A549 (cell line): ENCODE data around the gene TRIM47.

Experiments
- CBX2 ChIP-seq: fragments of 200-600 bp; sonication (generic); IDR thresholded peaks from 2 replicates; pipeline ENCODE4 v1.6.1; 2016; ENCODE audit warnings: low read depth, mild to moderate bottlenecking, borderline replicate concordance
- CEBPB ChIP-seq, 2 experiments: fragments of >200 bp in 1 of 2; sonication (Bioruptor Twin) in 1 of 2; formaldehyde crosslinking in 1 of 2; IDR thresholded peaks; 2 replicates each; pipeline ENCODE4 v1.6.1; 2012 to 2016
- E2F6 ChIP-seq: IDR thresholded peaks from 2 replicates; pipeline ENCODE4 v1.6.1; 2012; ENCODE audit warnings: low read depth, borderline replicate concordance
- FOSL2 ChIP-seq, 2 experiments: fragments of 450-650 bp in 1 of 2; fragments of >200 bp in 1 of 2; sonication (Bioruptor Twin) in 1 of 2; formaldehyde crosslinking; IDR thresholded peaks; 2 replicates each; pipeline versions ENCODE4 v1.5.0 to v1.6.1; 2016 to 2020; ENCODE audit warnings: mild to moderate bottlenecking in 1 of 2, moderate library complexity in 1 of 2
- MAX ChIP-seq: IDR thresholded peaks from 2 replicates; pipeline ENCODE4 v1.6.1; 2012
- MYC ChIP-seq: IDR thresholded peaks from 2 replicates; pipeline ENCODE4 v1.6.1; 2012; ENCODE audit warnings: mild to moderate bottlenecking, inconsistent platforms, low read length, improper control_type of control experiment, borderline replicate concordance
- PHF8 ChIP-seq: fragments of 200-600 bp; sonication (generic); IDR thresholded peaks from 2 replicates; pipeline ENCODE4 v1.6.1; 2016; ENCODE audit warnings: low read depth, mild to moderate bottlenecking, antibody characterized with exemption, moderate library complexity, borderline replicate concordance
- POLR2A ChIP-seq: IDR thresholded peaks from 2 replicates; pipeline ENCODE4 v1.6.1; 2012; ENCODE audit warnings: mild to moderate bottlenecking, low read length
- TF ChIP-seq, protein P1 (sequence below): fragments of >200 bp; sonication (Bioruptor Twin); formaldehyde crosslinking; IDR thresholded peaks from 3 replicates; pipeline ENCODE4 v1.5.1; 2016

- TF ChIP-seq E2F6 (no peak), MYC (no peak), PHF8 (no peak), CEBPB (IDR thresholded peaks at IDR 0.05) (no peak), POLR2A (no peak), FOSL2 (IDR thresholded peaks at IDR 0.05) (no peak), FOSL2 (CRISPR knock-in tag; IDR thresholded peaks at IDR 0.05) (no peak), MAX (no peak), CBX2 (no peak)
- TF ChIP-seq, protein P1, sequence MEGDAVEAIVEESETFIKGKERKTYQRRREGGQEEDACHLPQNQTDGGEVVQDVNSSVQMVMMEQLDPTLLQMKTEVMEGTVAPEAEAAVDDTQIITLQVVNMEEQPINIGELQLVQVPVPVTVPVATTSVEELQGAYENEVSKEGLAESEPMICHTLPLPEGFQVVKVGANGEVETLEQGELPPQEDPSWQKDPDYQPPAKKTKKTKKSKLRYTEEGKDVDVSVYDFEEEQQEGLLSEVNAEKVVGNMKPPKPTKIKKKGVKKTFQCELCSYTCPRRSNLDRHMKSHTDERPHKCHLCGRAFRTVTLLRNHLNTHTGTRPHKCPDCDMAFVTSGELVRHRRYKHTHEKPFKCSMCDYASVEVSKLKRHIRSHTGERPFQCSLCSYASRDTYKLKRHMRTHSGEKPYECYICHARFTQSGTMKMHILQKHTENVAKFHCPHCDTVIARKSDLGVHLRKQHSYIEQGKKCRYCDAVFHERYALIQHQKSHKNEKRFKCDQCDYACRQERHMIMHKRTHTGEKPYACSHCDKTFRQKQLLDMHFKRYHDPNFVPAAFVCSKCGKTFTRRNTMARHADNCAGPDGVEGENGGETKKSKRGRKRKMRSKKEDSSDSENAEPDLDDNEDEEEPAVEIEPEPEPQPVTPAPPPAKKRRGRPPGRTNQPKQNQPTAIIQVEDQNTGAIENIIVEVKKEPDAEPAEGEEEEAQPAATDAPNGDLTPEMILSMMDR = no peak
Observed at GRCh38 chr17:75889454-75889853, 11.1 kb upstream of the TRIM47 start.
